ENCODE results near the gene JUN. TPM values are rescaled to one million over a fixed set of nuclear protein-coding genes. Genes with fewer than 3 reads are reported as not detected.

The JUN gene
- polyA plus RNA-seq, 2 of the 4 experiments (the other 2 are of a cell fraction) = 23.3 to 59.8 TPM

- peaks cover 10% of the 10 kb centered on the region for H3K4me1 ChIP-seq
- no peak overlapping the region for H3K4me3 ChIP-seq
- H3K9me3 ChIP-seq = no peaks in the 10 kb centered on the region
- ChIA-PET CTCF (interaction anchor here (4.9 kb wide), 1 partner anchor 909 kb away, joined by 19 read pairs; no protein-coding TSS in a partner anchor), POLR2A (no interaction called here)
- no peak for ATAC-seq
- WGBS (ENCODE audit: missing lambda C conversion rate) = 76% methylated on average over 1 of the region's 1 CpG
- DNase-seq (ENCODE audit: low read depth in 1 of 2, low spot score in 1 of 2) = no peak
- no peak overlapping the region for H3K27ac ChIP-seq
- no peak for FAIRE-seq
- no peak for TF ChIP-seq HMGXB4 (CRISPR knock-in tag; IDR thresholded peaks at IDR 0.05; ENCODE audit: borderline replicate concordance)
- TF ChIP-seq BHLHE40 (IDR thresholded peaks at IDR 0.05; ENCODE audit: low read depth, low read length) = no peak
- no peak for TF ChIP-seq HOXB13 (CRISPR knock-in tag; IDR thresholded peaks at IDR 0.05; ENCODE audit: low read depth)
- no peak for TF ChIP-seq HDAC2 (IDR thresholded peaks at IDR 0.05)
- TF ChIP-seq ESRRA (IDR thresholded peaks at IDR 0.05; ENCODE audit: borderline replicate concordance, low read length) = no peak
- TF ChIP-seq MYC (IDR thresholded peaks at IDR 0.05; ENCODE audit: borderline replicate concordance, low read length) = no peak
- TF ChIP-seq CBX8 (IDR thresholded peaks at IDR 0.05) = no peak
- TF ChIP-seq NPAS2 (CRISPR knock-in tag; IDR thresholded peaks at IDR 0.05; ENCODE audit: borderline replicate concordance) = no peak
- H3K4me2 ChIP-seq = no peak overlapping the region
These were observed 6.3 kb upstream of the JUN start for GRCh38 chr1:58789996-58790660.

- FAIRE-seq (no peak), DNase-seq (ENCODE audit: low read depth in 1 of 2, low spot score in 1 of 2) (no peak), ATAC-seq (no peak)
- H3K4me3 ChIP-seq = no peak overlapping the region
- 67% methylated on average over 6 of the region's 6 CpGs for WGBS (ENCODE audit: missing lambda C conversion rate)
- TF ChIP-seq HOXB5 (CRISPR knock-in tag; IDR thresholded peaks at IDR 0.05) (no peak), ZNF302 (CRISPR knock-in tag; IDR thresholded peaks at IDR 0.05) (no peak), SREBF2 (IDR thresholded peaks at IDR 0.05) (no peak), CTCF (IDR thresholded peaks at IDR 0.05) (no peak), RARB (CRISPR knock-in tag; IDR thresholded peaks at IDR 0.05) (no peak), PHF8 (IDR thresholded peaks at IDR 0.05; ENCODE audit: borderline replicate concordance, low read depth) (no peak), RNF2 (IDR thresholded peaks at IDR 0.05; ENCODE audit: borderline replicate concordance, low read depth) (no peak), ESRRA (IDR thresholded peaks at IDR 0.05; ENCODE audit: borderline replicate concordance, low read length) (no peak), MYC (IDR thresholded peaks at IDR 0.05; ENCODE audit: borderline replicate concordance, low read length) (no peak), JUNB (IDR thresholded peaks at IDR 0.05) (no peak), REST (IDR thresholded peaks at IDR 0.05) (no peak), TP53 (CRISPR knock-in tag; IDR thresholded peaks at IDR 0.05) (no peak), JUN (IDR thresholded peaks at IDR 0.05) (no peak), HDAC2 (IDR thresholded peaks at IDR 0.05) (no peak)
- H3K9me3 ChIP-seq = no peaks in the 10 kb centered on the region
- POLR2A ChIA-PET = no interaction called here
- H3K4me1 ChIP-seq = peaks cover 10% of the 10 kb centered on the region
- no peak overlapping the region for H3K4me2 ChIP-seq
- H3K27ac ChIP-seq = no peak overlapping the region
- CTCF ChIA-PET = interaction anchor here (4.9 kb wide), 1 partner anchor 910 kb away, joined by 19 read pairs; no protein-coding TSS in a partner anchor
These were observed 5.5 kb upstream of the JUN start for GRCh38 chr1:58789322-58789856.
